OCI-LY7 (cell line): Measurements from ENCODE around the gene ARAP1. TPM values are rescaled to one million over a fixed set of nuclear protein-coding genes. Genes with fewer than 3 reads are reported as not detected.

Source experiments
- BruUV-seq: library from RNA; stranded (reverse); fragments of 400-500 nt; replicated peaks from 2 replicates; lab custom pipeline; 2021; lab: Mats Ljungman, UMichigan
- CTCF ChIA-PET: fragments of 300-600 bp; sonication (Branson Sonifier 250); formaldehyde crosslinking; loops from one replicate; lab custom pipeline; 2022; ENCODE audit warnings: antibody characterized with exemption; ENCODE audit not compliant: unreplicated experiment; lab: Charles Lee
- POLR2A ChIA-PET: fragments of 300-600 bp; sonication (Branson Sonifier 250); formaldehyde crosslinking; loops from one replicate; lab custom pipeline; 2022; ENCODE audit warnings: antibody characterized with exemption; lab: Charles Lee
- DNase-seq: peaks from one replicate; pipeline ENCODE4 v3.0.0-alpha.2; 2015; ENCODE audit warnings: low spot score
- H2AFZ ChIP-seq: fragments of 200-600 bp; sonication (generic), shearing (Covaris generic); 2 replicates; pipeline ENCODE4 v1.6.1; 2014; ENCODE audit warnings: mild to moderate bottlenecking, antibody characterized with exemption, low read length, moderate library complexity
- H3K27ac ChIP-seq: fragments of 200-600 bp; sonication (generic); 2 replicates; pipeline ENCODE4 v1.5.1; 2014; ENCODE audit warnings: mixed run types, low read depth, mild to moderate bottlenecking, moderate library complexity, low read length, inconsistent platforms; ENCODE audit not compliant: poor library complexity, severe bottlenecking
- H3K36me3 ChIP-seq: fragments of 200-600 bp; sonication (generic); 2 replicates; pipeline ENCODE4 v1.6.1; 2014; ENCODE audit warnings: mild to moderate bottlenecking, antibody characterized with exemption, low read length, moderate library complexity, mixed read lengths; ENCODE audit not compliant: insufficient read depth
- H3K4me1 ChIP-seq: fragments of 200-600 bp; sonication (generic); 2 replicates; pipeline ENCODE4 v1.5.1; 2014; ENCODE audit warnings: mild to moderate bottlenecking, low read length; ENCODE audit not compliant: insufficient read depth, poor library complexity, severe bottlenecking
- H3K4me2 ChIP-seq: fragments of 200-600 bp; sonication (generic); 2 replicates; pipeline ENCODE4 v1.6.1; 2014; ENCODE audit warnings: mild to moderate bottlenecking, low read length
- H3K4me3 ChIP-seq: fragments of 200-600 bp; sonication (generic); 2 replicates; pipeline ENCODE4 v1.5.1; 2014; ENCODE audit warnings: mild to moderate bottlenecking, low read depth, low read length; ENCODE audit not compliant: poor library complexity, severe bottlenecking
- H3K79me2 ChIP-seq: fragments of 200-600 bp; sonication (generic); 2 replicates; pipeline ENCODE4 v1.6.1; 2016; ENCODE audit warnings: low read depth, mild to moderate bottlenecking, low read length, moderate library complexity, mixed read lengths; ENCODE audit not compliant: insufficient read depth
- H3K9me2 ChIP-seq: fragments of 200-600 bp; sonication (generic); 2 replicates; pipeline ENCODE4 v1.6.1; 2016; ENCODE audit warnings: mild to moderate bottlenecking, low read length, mixed read lengths; ENCODE audit not compliant: insufficient read depth
- H3K9me3 ChIP-seq: fragments of 200-600 bp; sonication (generic); 2 replicates; pipeline ENCODE4 v1.6.1; 2014; ENCODE audit warnings: mild to moderate bottlenecking, mixed run types, low read length, mixed read lengths
- H4K20me1 ChIP-seq: fragments of 200-600 bp; sonication (generic); 2 replicates; pipeline ENCODE4 v1.6.1; 2014; ENCODE audit warnings: mild to moderate bottlenecking, antibody characterized with exemption, low read length, moderate library complexity, mixed read lengths; ENCODE audit not compliant: insufficient read depth
- CTCF ChIP-seq: fragments of 200-600 bp; sonication (generic); conservative IDR thresholded peaks from 2 replicates; pipeline ENCODE4 v1.5.1; 2014; ENCODE audit warnings: mild to moderate bottlenecking, antibody characterized with exemption, low read length, moderate library complexity, mixed read lengths
- EZH2phosphoT487 ChIP-seq: fragments of 200-600 bp; sonication (generic); IDR thresholded peaks from 2 replicates; pipeline ENCODE4 v1.6.1; 2018; ENCODE audit warnings: low read depth, borderline replicate concordance, mild to moderate bottlenecking, mixed run types, antibody characterized with exemption, low read length, moderate library complexity, mixed read lengths
- intact Hi-C: fragments of 100-400 bp; cut with micrococcal nuclease; formaldehyde crosslinking; loops from one replicate; pipeline ENCODE4 v1.10.0; 2022; ENCODE audit not compliant: unreplicated experiment
- total RNA-seq, 2 experiments: library from RNA; depleted of rRNA in 1 of 2; stranded (reverse); fragments of >200 nt in 1 of 2; shearing (Covaris generic) in 1 of 2; gene quantifications; 2 replicates each; pipeline ENCODE4 v1.2.3, GENCODE V29; 2014 to 2022

ARAP1 gene
- total RNA-seq, 2 experiments from 2014 or later: 65.6 to 106 TPM

GRCh38 chr11:72704783-72705265 lies 47.4 kb downstream of the ARAP1 start:
- ChIA-PET POLR2A (no interaction called here), CTCF (no interaction called here)
- H3K4me2 ChIP-seq: no peak overlapping the region
- H4K20me1 ChIP-seq: no peaks in the 10 kb centered on the region
- peaks cover 83% of the 10 kb centered on the region for H3K36me3 ChIP-seq
- H3K4me1 ChIP-seq: no peaks in the 10 kb centered on the region
- no peak overlapping the region for H3K4me3 ChIP-seq
- no peaks in the 10 kb centered on the region for H3K9me2 ChIP-seq
- BruUV-seq: no TSS peak
- H3K79me2 ChIP-seq: no peaks in the 10 kb centered on the region
- no peaks in the 10 kb centered on the region for H3K9me3 ChIP-seq
- intact Hi-C loops: no loop called here
- no peak for TF ChIP-seq EZH2phosphoT487
- TF ChIP-seq CTCF: no peak
- H3K27ac ChIP-seq: no peak overlapping the region
- no peak overlapping the region for H2AFZ ChIP-seq
- DNase-seq: no peak

GRCh38 chr11:72704028-72704782 lies 48.0 kb downstream of the ARAP1 start:
- no peak for DNase-seq
- peaks cover 83% of the 10 kb centered on the region for H3K36me3 ChIP-seq
- BruUV-seq: no TSS peak
- H3K4me3 ChIP-seq: no peak overlapping the region
- H4K20me1 ChIP-seq: no peaks in the 10 kb centered on the region
- intact Hi-C loops: no loop called here
- H3K4me1 ChIP-seq: no peaks in the 10 kb centered on the region
- POLR2A ChIA-PET: no interaction called here
- H3K4me2 ChIP-seq: no peak overlapping the region
- no peaks in the 10 kb centered on the region for H3K9me3 ChIP-seq
- CTCF ChIA-PET: no interaction called here
- no peaks in the 10 kb centered on the region for H3K79me2 ChIP-seq
- H3K9me2 ChIP-seq: no peaks in the 10 kb centered on the region
- TF ChIP-seq CTCF (peak; percentile 42; the same call in 1 of the 2 replicates), EZH2phosphoT487 (no peak)
- no peak overlapping the region for H3K27ac ChIP-seq
- H2AFZ ChIP-seq: no peak overlapping the region
